GM19239 (cell line): ENCODE results near the gene SYT3.
"Not testable (repeated sequence)": the region's sequence is repeated elsewhere in the genome, so short reads cannot be mapped to it uniquely, and the experiment has no call there.

ENCODE experiments used
- DNase-seq: peaks from one replicate; pipeline ENCODE4 v3.0.0; 2011; ENCODE audit warnings: low spot score; ENCODE audit not compliant: insufficient read length
- FAIRE-seq: peaks from 2 replicates; lab custom pipeline; 2011; peaks lifted over from hg19 to GRCh38; lab: Jason Lieb, UNC

Gene SYT3

GRCh38 chr19:50607388-50607787 is 32.3 kb downstream of the SYT3 start:
- DNase-seq (no peak), FAIRE-seq (no peak)

- not testable (repeated sequence) for DNase-seq, FAIRE-seq
These were observed 33.4 kb downstream of the SYT3 start for GRCh38 chr19:50606059-50606836.

DNA sequence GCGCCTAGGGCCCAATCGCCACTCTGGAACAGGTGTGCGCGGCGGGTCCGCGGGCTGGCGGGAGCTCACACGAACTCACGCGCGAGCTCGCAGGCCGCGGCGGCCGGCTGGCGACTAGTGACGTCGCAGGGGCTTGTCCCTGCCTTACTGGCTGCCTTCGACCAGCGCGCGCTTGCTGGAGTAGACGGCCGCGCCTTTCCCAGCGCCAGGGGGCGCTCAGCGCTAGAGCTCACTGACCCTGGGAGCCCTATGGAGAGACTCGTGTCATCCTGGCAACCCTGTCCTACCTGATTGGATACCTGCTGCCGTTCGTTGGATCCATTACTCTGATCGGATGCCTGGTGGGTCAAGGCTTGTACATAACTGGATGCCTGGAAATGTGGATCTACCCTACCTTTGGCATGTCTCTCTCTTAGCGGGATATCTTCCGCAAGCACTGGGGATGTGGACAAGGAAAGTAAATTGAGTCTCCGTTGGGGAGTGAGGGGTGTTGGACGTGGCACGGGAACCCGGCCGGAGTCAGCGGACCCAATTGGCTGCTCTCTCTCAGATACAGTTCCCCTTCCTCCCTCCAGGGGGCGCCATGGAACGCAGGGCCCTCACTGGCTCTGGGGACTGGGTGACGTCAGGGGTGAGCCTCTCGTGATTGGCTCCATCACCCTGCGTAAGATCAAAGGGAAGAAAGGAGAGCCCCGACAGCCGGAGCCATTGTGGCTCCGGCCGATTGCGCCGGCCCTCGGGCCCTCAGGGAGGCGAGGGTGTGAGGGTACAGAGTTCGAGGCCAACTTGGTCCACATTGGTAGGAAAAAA is 35.2 kb downstream of the SYT3 start:
- FAIRE-seq, DNase-seq: not testable (repeated sequence)

GRCh38 chr19:50602935-50603334 is 36.7 kb downstream of the SYT3 start:
- no peak for DNase-seq
- FAIRE-seq: no peak

GRCh38 chr19:50602496-50602895 is 37.2 kb downstream of the SYT3 start:
- FAIRE-seq: no peak
- DNase-seq: no peak

DNA sequence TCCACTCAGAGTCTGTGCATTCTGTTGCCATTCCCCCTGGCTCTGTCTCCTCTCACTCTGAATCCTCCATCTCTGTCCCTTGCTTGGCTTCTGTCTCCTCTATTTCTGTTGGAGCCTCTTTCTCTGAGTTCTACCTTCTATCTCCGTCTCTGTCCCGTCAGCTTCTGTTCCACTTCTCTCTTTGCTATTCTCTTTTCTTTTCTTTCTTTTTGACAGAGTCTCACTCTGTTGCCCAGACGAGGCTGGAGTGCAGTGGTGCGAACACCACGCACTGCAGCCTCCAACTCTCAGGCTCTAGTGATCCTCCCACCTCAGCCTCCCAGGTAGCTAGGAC is 37.6 kb downstream of the SYT3 start:
- FAIRE-seq (no peak), DNase-seq (no peak)

DNA sequence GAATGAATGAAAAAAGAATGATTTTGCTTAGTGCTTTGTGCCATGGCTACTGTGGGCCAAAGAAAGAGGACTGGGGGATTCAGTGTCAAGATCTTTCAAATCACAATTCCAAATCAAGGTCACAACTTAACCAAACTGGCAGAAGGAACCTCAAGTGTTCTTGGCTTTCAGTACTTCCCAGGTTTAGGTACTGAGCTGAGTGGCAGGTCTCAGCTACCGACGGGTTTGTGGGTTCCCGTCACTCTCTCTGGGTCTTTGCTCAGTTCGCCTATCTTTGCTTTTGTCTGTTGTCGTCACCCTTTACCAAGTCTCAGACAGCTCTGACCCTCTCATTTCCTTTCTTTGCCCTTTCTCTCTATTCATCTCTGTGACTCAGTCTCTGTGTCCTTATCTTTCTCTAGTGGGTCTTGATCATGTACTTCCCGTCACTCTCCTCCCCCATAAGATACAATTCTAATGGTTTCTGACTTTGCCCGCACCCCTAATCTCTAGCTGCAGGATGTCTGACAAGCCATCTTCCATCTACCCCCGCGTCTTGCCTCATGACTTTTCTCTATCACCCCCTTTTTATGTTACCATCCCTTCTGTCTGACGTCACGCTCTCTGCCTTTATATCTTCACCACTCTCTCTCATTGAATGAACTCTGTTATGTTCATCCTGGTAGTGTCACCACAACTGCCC is 38.1 kb downstream of the SYT3 start:
- DNase-seq: no peak
- no peak for FAIRE-seq

DNA sequence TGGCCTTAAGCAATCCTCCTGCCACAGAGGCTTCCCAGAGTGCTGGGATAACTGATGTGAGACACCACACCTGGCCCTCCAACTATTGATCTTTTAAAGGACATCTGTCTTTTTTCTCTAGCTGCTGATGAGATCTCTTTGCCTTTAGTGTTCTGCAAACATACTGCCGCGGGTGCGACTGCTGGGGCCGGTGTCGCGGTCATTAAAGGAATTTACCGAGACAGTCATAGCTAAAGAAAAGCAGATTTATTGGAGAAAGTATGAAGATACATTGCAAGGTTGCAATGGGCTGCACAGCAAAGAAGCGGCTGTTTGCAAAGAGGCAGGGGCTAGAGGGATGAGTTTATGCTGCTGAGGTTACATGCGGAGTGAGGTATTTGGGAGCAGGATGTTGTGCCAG is 40.3 kb downstream of the SYT3 start:
- no peak for FAIRE-seq

DNA sequence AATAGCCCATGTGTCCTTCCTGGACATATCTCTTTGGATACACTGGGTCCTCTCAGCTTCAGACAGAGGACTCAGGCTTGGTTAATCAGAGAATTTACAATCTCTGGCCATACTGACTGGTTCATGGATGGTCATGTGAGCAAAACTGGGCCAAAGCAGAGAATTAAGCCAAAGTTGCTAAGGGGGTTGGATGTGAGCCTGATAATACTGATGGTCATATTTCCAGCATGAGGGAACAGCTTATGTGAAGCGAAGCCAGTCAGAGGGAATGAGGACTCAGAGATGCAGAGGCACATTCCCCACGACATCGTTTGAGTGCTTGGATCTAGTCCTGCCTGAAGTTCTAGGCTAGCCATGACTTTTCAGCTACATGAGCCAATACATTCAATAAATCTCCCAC is 49.5 kb downstream of the SYT3 start:
- FAIRE-seq (no peak), DNase-seq (no peak)

More for the DNA sequence above, 40.3 kb downstream of the SYT3 start:
- DNase-seq: no peak

DNA sequence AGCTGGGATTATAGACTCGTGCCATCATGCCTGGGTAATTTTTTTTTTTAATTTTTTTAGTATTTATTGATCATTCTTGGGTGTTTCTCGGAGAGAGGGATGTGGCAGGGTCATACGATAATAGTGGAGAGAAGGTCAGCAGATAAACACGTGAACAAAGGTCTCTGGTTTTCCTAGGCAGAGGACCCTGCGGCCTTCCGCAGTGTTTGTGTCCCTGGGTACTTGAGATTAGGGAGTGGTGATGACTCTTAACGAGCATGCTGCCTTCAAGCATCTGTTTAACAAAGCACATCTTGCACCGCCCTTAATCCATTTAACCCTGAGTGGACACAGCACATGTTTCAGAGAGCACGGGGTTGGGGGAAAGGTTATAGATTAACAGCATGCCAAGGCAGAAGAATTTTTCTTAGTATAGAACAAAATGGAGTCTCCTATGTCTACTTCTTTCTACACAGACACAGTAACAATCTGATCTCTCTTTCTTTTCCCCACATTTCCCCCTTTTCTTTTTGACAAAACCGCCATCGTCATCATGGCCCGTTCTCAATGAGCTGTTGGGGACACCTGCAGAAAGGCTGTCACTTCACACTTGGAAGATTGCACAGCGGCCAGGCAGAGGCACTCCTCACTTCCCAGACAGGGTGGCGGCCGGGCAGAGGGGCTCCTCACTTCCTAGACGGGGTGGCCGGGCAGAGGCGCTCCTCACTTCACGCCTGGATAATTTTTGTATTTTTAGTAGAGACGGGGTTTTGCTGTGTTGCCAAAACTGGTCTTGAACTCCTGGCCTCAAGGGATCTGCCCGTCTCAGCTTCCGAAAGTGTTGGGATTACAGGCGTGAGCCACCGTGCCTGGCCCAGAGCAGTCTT is 57.7 kb downstream of the SYT3 start:
- FAIRE-seq: not testable (repeated sequence)

DNA sequence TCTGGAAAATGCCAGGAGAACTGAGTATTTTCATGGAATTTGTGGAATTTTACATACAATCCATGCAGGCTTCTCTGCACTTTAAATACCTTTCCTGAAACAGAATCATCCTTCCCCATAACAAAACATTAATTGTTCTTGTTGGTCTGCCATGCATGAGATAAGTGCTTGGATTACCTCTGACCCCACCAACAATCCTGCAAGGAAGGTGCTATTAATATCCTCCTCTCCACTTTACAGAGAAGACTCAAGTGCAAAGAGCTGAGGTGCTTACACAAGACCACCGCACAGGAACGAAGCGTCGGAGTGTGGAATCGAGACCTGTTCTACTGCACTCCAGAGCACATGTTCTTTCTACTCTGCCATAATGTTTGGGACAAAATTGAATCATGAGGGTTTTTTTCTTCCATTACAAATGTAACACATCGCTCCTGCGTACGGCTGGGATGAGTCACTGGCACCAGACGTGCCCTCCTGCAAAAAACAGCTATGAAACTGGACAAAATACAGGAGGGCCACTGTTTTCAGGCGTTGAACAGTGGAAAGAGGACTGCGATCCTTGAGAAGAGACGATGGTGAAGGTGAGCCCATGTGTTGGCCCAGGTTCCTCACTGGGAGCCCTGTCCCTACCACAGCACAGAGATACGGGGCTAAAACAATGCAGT is 58.6 kb downstream of the SYT3 start:
- no peak for FAIRE-seq
- no peak for DNase-seq

More for the DNA sequence above, 57.7 kb downstream of the SYT3 start:
- DNase-seq: not testable (repeated sequence)

DNA sequence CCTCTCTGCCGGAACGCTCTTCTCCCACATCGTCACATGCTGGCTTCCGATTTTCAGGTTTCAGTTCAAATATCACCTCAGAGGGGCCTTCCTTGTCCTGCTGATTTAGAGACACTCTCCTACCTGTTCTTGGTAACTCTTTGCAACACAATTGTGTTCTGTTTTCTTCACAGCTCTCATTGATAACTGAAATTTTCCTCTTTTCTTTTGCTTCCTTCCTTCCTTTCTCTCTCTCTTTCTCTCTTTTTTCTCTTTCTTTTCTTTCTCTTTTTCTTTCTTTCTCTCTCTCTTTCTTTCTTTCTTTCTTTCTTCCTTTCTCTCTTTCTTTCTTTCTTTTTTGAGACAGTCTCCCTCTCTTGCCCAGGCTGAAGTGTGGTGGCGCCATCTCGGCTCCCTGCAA is 59.4 kb downstream of the SYT3 start:
- no peak for DNase-seq
- FAIRE-seq: no peak

GRCh38 chr19:50576769-50577168 is 62.9 kb downstream of the SYT3 start:
- not testable (repeated sequence) for FAIRE-seq, DNase-seq

GRCh38 chr19:50573741-50574461 is 65.8 kb downstream of the SYT3 start:
- no peak for FAIRE-seq
- DNase-seq: no peak
